K562 (cell line): ENCODE measurements around the gene SEC23IP. TPM values are rescaled to one million over a fixed set of nuclear protein-coding genes. Genes with fewer than 3 reads are reported as not detected.
"Not testable (repeated sequence)": the region's sequence is repeated elsewhere in the genome, so short reads cannot be mapped to it uniquely, and the experiment has no call there.

Experiments
- ATAC-seq: fragments of 200-7000 bp; cut with Tn5 transposase; 3 replicates; pipeline ENCODE4 v1.9.1; 2020; ENCODE audit warnings: moderate library complexity
- BruUV-seq: library from RNA; stranded (reverse); fragments of 400-500 nt; replicated peaks from 2 replicates; lab custom pipeline; 2021; lab: Mats Ljungman, UMichigan
- CTCF ChIA-PET: fragments of 300-600 bp; formaldehyde crosslinking; extraction: SDS; loops from one replicate; lab custom pipeline; 2021; ENCODE audit warnings: low intra/inter-chr PET ratio; lab: Yijun Ruan, JAX
- POLR2A ChIA-PET: fragments of 300-600, 350-650 bp; sonication (Branson Sonifier 250); formaldehyde crosslinking; extraction: SDS; loops from one replicate; lab custom pipeline; 2021; ENCODE audit warnings: antibody characterized with exemption, inconsistent platforms; lab: Yijun Ruan, JAX
- DNase-seq, 4 experiments: peaks; one replicate each; pipeline versions ENCODE4 v3.0.0 to v3.0.0-alpha.2; 2011 to 2018; ENCODE audit warnings: low spot score in 3 of 4, mixed read lengths in 3 of 4; ENCODE audit errors: extremely low read depth in 1 of 4
- FAIRE-seq: peaks from 2 replicates; lab custom pipeline; 2011; peaks lifted over from hg19 to GRCh38; lab: Jason Lieb, UNC
- H2AFZ ChIP-seq: 2 replicates; pipeline ENCODE4 v1.6.0; 2011; ENCODE audit warnings: low read depth, low read length, control low read depth, inconsistent platforms
- H3K27ac ChIP-seq: fragments of 200-600 bp; 3 replicates; pipeline ENCODE4 v1.8.0; 2011; ENCODE audit warnings: low read depth, mild to moderate bottlenecking, control low read depth, inconsistent platforms, low read length, moderate library complexity, mixed read lengths; ENCODE audit errors: extremely low read depth
- H3K27me3 ChIP-seq, 2 experiments: fragments of 300-600 bp in 1 of 2; 2 replicates in 1 of 2; 3 replicates in 1 of 2; pipeline versions ENCODE4 v1.6.0 to v1.8.0; 2011; ENCODE audit warnings: inconsistent platforms in 2 of 2, low read length in 2 of 2, mild to moderate bottlenecking in 1 of 2, mixed read lengths in 1 of 2, moderate library complexity in 1 of 2; ENCODE audit not compliant: control insufficient read depth in 2 of 2, insufficient read depth in 2 of 2
- H3K36me3 ChIP-seq: fragments of 300-600 bp; 3 replicates; pipeline ENCODE4 v1.8.0; 2011; ENCODE audit warnings: mild to moderate bottlenecking, low read length, inconsistent platforms; ENCODE audit not compliant: control insufficient read depth, insufficient read depth
- H3K4me1 ChIP-seq, 2 experiments: fragments of 200-600 bp in 1 of 2; replicated peaks in 1 of 2; 2 replicates in 1 of 2; 3 replicates in 1 of 2; pipeline versions ENCODE4 v1.5.1 to v1.8.0; 2011; ENCODE audit warnings: inconsistent platforms in 2 of 2, low read length in 2 of 2, mild to moderate bottlenecking in 1 of 2, mixed read lengths in 1 of 2, moderate library complexity in 1 of 2; ENCODE audit not compliant: control insufficient read depth in 2 of 2, insufficient read depth in 2 of 2
- H3K4me2 ChIP-seq: 2 replicates; pipeline ENCODE4 v1.6.1; 2011; ENCODE audit warnings: low read length, control low read depth, inconsistent platforms, mixed read lengths; ENCODE audit not compliant: insufficient read depth
- H3K4me3 ChIP-seq: fragments of 200-600 bp; sonication (generic), shearing (Covaris generic); 2 replicates; pipeline ENCODE4 v1.5.1; 2016; ENCODE audit warnings: control low read depth, inconsistent platforms
- H3K79me2 ChIP-seq: fragments of 200-600 bp; 3 replicates; pipeline ENCODE4 v1.8.0; 2011; ENCODE audit warnings: low read length, inconsistent platforms; ENCODE audit not compliant: control insufficient read depth, insufficient read depth
- H3K9ac ChIP-seq, 2 experiments: 2 replicates each; pipeline versions ENCODE4 v1.6.0 to v1.6.1; 2011; ENCODE audit warnings: low read depth in 2 of 2, low read length in 2 of 2, control low read depth in 1 of 2, inconsistent platforms in 1 of 2, mild to moderate bottlenecking in 1 of 2, mixed read lengths in 1 of 2; ENCODE audit not compliant: insufficient read depth in 1 of 2
- H3K9me1 ChIP-seq: one replicate; pipeline ENCODE4 v1.6.0; 2011; ENCODE audit warnings: inconsistent platforms, mild to moderate bottlenecking, low read length, moderate library complexity; ENCODE audit not compliant: control insufficient read depth, insufficient read depth
- H3K9me3 ChIP-seq: replicated peaks from 2 replicates; pipeline ENCODE4 v1.5.1; 2011; ENCODE audit warnings: low read depth, low read length, inconsistent platforms; ENCODE audit not compliant: control insufficient read depth, insufficient read depth
- H4K20me1 ChIP-seq: replicated peaks from 2 replicates; pipeline ENCODE4 v1.6.1; 2011; ENCODE audit warnings: low read length, inconsistent platforms, mixed read lengths; ENCODE audit not compliant: control insufficient read depth, insufficient read depth
- EHMT2 ChIP-seq: fragments of 450-650 bp; IDR thresholded peaks from 2 replicates; pipeline ENCODE4 v1.6.1; 2018; ENCODE audit warnings: antibody characterized with exemption
- HCFC1 ChIP-seq: IDR thresholded peaks from 2 replicates; pipeline ENCODE4 v1.6.1; 2012; ENCODE audit warnings: low read depth, low read length, improper control_type of control experiment
- KLF13 ChIP-seq: fragments of 450-650 bp; IDR thresholded peaks from 2 replicates; pipeline ENCODE4 v1.6.1; 2016; ENCODE audit warnings: missing genetic modification characterization, low read depth, mild to moderate bottlenecking, missing compliant biosample characterization, moderate library complexity, borderline replicate concordance
- L3MBTL2 ChIP-seq: fragments of 450-650 bp; IDR thresholded peaks from 2 replicates; pipeline ENCODE4 v1.6.1; 2016; ENCODE audit warnings: mild to moderate bottlenecking, moderate library complexity
- SIX5 ChIP-seq, 2 experiments: IDR thresholded peaks; 2 replicates each; pipeline ENCODE4 v1.6.1; 2011; ENCODE audit warnings: low read length in 2 of 2, borderline replicate concordance in 1 of 2, low read depth in 1 of 2, mild to moderate bottlenecking in 1 of 2, moderate library complexity in 1 of 2; ENCODE audit not compliant: insufficient read depth in 1 of 2
- TOE1 ChIP-seq, 2 experiments: fragments of 450-650 bp in 1 of 2; sonication (generic) in 1 of 2; formaldehyde crosslinking in 1 of 2; IDR thresholded peaks; 2 replicates each; pipeline versions ENCODE4 v1.7.1 to v1.8.0; 2016 to 2022; ENCODE audit warnings: borderline replicate concordance in 2 of 2, mild to moderate bottlenecking in 2 of 2, antibody characterized with exemption in 1 of 2, inconsistent platforms in 1 of 2, low read depth in 1 of 2, missing genetic modification reagents in 1 of 2, moderate library complexity in 1 of 2
- WGBS: fragments of 100-300 bp; shearing (Covaris generic); methylation state at CpG from one replicate; pipeline ENCODE4 v1.1.6; 2016; ENCODE audit warnings: low coverage, mixed read lengths; ENCODE audit not compliant: insufficient coverage; ENCODE audit errors: missing lambda C conversion rate; 5-methylcytosine and 5-hydroxymethylcytosine counted together
- in situ Hi-C: fragments of 300-500 bp; cut with MboI; formaldehyde crosslinking; loops from 4 replicates; pipeline ENCODE4 v1.15.0; 2018; ENCODE audit warnings: inconsistent platforms, mixed read lengths
- intact Hi-C: fragments of 100-400 bp; cut with micrococcal nuclease; formaldehyde crosslinking; loops from 2 replicates; pipeline ENCODE4 v1.14.2; 2022
- polyA plus RNA-seq, 8 experiments: library from polyadenylated mRNA; depleted of rRNA in 4 of 8; stranded (reverse) in 5 of 8; unstranded in 3 of 8; fragments of >200 nt; fragmentation: Nextera tagmentation in 2 of 8; fragmentation: Illumina TruSeq in 1 of 8; extraction: Ambion mirVana in 2 of 8; extraction: Trizol in 1 of 8; gene quantifications; 2 replicates each; pipeline versions ENCODE4 v1.2.1 to v1.2.3, GENCODE V29; 2011 to 2014; ENCODE audit warnings: inconsistent platforms in 1 of 8, missing spikeins in 1 of 8
- total RNA-seq, 7 experiments: library from RNA; depleted of rRNA in 6 of 7; stranded (reverse); fragments of >200 nt in 6 of 7; fragmentation: Illumina TruSeq in 2 of 7; extraction: Trizol in 2 of 7; gene quantifications; 2 replicates each; pipeline versions ENCODE4 v1.2.1 to v1.2.3, GENCODE V29; 2011 to 2021; ENCODE audit warnings: low replicate concordance in 1 of 7

The SEC23IP gene
- total and polyA plus RNA-seq, 9 of the 15 experiments (the other 6 are each of a cell fraction or from before 2014, with no cell fraction given) = 15.8 to 38.4 (median 22.5) TPM

- H3K36me3 ChIP-seq = no peaks in the 10 kb centered on the region
- H4K20me1 ChIP-seq = no peaks in the 10 kb centered on the region
- H3K9me3 ChIP-seq = no peaks in the 10 kb centered on the region
- no peak overlapping the region for H3K27ac ChIP-seq
- H3K9ac ChIP-seq = no peak overlapping the region
- in situ Hi-C loops = no loop called here
- BruUV-seq = no TSS peak
- no peak overlapping the region for H3K4me2 ChIP-seq
- H2AFZ ChIP-seq = no peak overlapping the region
- ChIA-PET CTCF (no interaction called here), POLR2A (no interaction called here)
- peaks cover 2 to 11% of the 10 kb centered on the region in 2 experiments; a peak in 2 of 5 replicates for H3K4me1 ChIP-seq
- FAIRE-seq (no peak), DNase-seq (no peak), ATAC-seq (peak; percentile 45; the same call in 1 of the 3 replicates)
- 11% methylated on average over 2 of the region's 2 CpGs for WGBS
- H3K79me2 ChIP-seq = no peaks in the 10 kb centered on the region; the same call in 2 of the 3 replicates
- H3K4me3 ChIP-seq = no peak overlapping the region
- no peak for TF ChIP-seq KLF13 (tag)
- peak; percentile 24 to 32; a peak in 2 of 4 replicates for TF ChIP-seq SIX5 (IDR thresholded peaks at IDR 0.05; ENCODE audit: borderline replicate concordance in 1 of 2, insufficient read depth in 1 of 2, low read depth in 1 of 2, low read length in 2 of 2)
- peak; percentile 69 for TF ChIP-seq HCFC1
- intact Hi-C loops = no loop called here
- no peaks in the 10 kb centered on the region for H3K9me1 ChIP-seq
- no peaks in the 10 kb centered on the region for H3K27me3 ChIP-seq
Measured at GRCh38 chr10:119878524-119878923, 14.0 kb upstream of the SEC23IP start.

- H3K4me2 ChIP-seq; H3K79me2 ChIP-seq; CTCF ChIA-PET; FAIRE-seq; H3K9me1 ChIP-seq; in situ Hi-C loops; H3K27me3 ChIP-seq; H3K36me3 ChIP-seq; H3K9ac ChIP-seq; H3K27ac ChIP-seq; H3K9me3 ChIP-seq; ATAC-seq; H4K20me1 ChIP-seq; H3K4me3 ChIP-seq; H3K4me1 ChIP-seq; intact Hi-C loops; BruUV-seq; TF ChIP-seq TOE1 (CRISPR knock-in tag; IDR thresholded peaks at IDR 0.05; ENCODE audit: borderline replicate concordance, low read depth): not testable (repeated sequence)
- POLR2A ChIA-PET = interaction anchor here (2.3 kb wide), 1 partner anchor 11 kb away, joined by 11 read pairs; the partner anchor contains the start of gene MCMBP
- WGBS = 27% methylated on average over 9 of the region's 11 CpGs
- DNase-seq = peak in 1 of 4 experiments; percentile 27
- peak overlapping the region; percentile 76 for H2AFZ ChIP-seq
- TF ChIP-seq TOE1 (IDR thresholded peaks at IDR 0.05; ENCODE audit: borderline replicate concordance) (0 out of 2 replicates have a peak, but pooled peaks have one; percentile 39), EHMT2 (0 out of 2 replicates have a peak, but pooled peaks have one; percentile 25), L3MBTL2 (peak; percentile 24; the same call in 1 of the 2 replicates)
Measured at GRCh38 chr10:119883901-119884611, 8.5 kb upstream of the SEC23IP start.
